GM18868 (cell line): ENCODE measurements around the gene CCDC3.
"Not testable (repeated sequence)": the region's sequence is repeated elsewhere in the genome, so short reads cannot be mapped to it uniquely, and the experiment has no call there.

ENCODE experiments used
- ATAC-seq: cut with Tn5 transposase; IDR thresholded peaks from one replicate; pipeline ENCODE4 v1.9.1; 2021; ENCODE audit warnings: mild to moderate bottlenecking, moderate library complexity; ENCODE audit not compliant: unreplicated experiment

CCDC3 gene

GRCh38 chr10:13001887-13002212, 337 bp upstream of the CCDC3 start:
- no peak for ATAC-seq

- no peak for ATAC-seq
Observed at GRCh38 chr10:13000431-13000830, 1.1 kb downstream of the CCDC3 start.

- ATAC-seq = no peak
Observed at GRCh38 chr10:12999849-13000248, 1.7 kb downstream of the CCDC3 start.

DNA sequence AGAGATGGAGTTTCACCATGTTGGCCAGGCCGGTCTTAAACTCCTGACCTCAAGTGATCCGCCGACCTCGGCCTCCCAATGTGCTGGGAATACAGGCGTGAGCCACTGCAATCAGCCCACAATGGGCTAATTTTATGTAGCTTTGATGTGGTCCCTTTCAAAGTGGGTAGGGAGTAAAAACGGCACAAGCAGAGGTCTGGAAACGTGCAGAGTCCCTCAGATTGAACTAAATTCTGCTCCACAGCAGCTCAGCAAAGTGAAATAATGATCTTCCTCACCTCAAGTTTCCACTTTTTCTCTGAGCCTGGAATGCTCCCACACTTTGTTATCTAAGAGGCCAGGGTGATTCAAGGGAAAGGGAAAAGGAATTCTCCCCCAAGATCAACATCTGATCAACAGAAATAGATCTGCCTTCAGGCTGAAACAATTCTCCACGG, 6.1 kb downstream of the CCDC3 start:
- no peak for ATAC-seq

- ATAC-seq = no peak
Observed at GRCh38 chr10:12993595-12993994, 7.9 kb downstream of the CCDC3 start.

- no peak for ATAC-seq
Observed at GRCh38 chr10:12985347-12985746, 16.2 kb downstream of the CCDC3 start.

- no peak for ATAC-seq
Observed at GRCh38 chr10:12984165-12984747, 17.3 kb downstream of the CCDC3 start.

DNA sequence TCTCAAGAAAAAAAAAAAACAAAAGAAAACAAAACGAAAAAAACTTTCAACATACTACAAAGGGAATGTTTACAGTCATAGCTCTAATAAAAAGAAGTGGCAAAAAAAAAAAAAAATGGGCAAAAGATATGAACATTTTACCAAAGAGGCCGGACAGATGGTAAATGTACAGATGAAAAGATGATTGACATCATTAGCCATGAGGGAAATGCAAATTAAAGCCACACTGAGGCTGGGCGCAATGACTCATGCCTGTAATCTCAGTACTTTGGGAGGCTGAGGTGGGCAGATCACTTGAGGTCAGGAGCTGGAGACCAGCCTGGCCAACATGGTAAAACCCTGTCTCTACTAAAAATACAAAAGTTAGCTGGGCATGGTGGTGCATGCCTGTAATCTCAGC, 17.9 kb downstream of the CCDC3 start:
- ATAC-seq = not testable (repeated sequence)

GRCh38 chr10:12981570-12981969, 19.9 kb downstream of the CCDC3 start:
- no peak for ATAC-seq

DNA sequence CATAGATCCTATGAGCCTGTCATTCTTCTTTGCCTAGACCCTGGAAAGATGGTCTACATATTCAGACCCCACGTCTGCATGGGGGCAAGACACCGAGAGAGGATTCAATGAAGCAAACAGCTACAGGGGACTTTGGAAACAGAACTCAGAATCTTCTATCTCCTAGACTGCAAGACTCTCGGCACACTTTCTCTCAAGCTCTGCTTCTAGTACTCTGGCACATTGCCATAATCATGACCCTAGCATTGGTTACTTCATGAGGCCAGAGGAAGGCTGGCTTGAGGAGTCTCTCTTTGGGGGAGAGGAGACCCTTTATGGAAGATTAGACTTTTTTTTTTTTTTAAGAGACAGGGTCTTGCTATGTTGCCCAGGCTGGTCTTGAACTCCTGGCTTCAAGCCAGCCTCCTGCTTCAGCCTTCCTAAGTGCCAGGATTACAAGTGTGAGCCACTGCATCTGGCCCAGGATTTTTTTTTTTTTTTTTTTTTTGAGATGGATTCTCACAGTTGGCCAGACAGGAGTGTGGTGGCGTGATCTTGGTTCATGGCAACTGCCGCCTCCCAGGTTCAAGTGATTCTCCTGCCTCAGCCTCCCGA, 20.7 kb downstream of the CCDC3 start:
- ATAC-seq = no peak

GRCh38 chr10:12980102-12980661, 21.3 kb downstream of the CCDC3 start:
- no peak for ATAC-seq

DNA sequence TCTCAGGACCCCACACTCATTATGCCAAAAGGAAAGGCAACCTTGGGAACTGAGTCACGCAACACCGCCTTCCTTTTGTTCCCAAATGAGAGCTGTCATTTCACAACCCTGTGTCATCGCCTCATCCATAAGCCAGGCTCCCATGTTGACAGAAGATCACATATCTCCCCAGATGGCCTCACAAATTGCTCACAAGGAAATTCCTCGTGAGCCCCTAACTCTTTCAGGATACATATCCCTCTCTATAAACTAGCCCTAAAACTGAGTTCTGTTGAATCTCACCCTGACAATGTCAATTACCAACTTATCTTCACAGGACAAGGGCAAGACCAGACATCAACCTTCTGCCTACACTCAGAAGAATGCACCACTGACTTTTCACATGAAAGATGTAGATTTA, 22.6 kb downstream of the CCDC3 start:
- no peak for ATAC-seq

GRCh38 chr10:12975906-12976305, 25.6 kb downstream of the CCDC3 start:
- ATAC-seq = no peak

GRCh38 chr10:12975266-12975665, 26.2 kb downstream of the CCDC3 start:
- no peak for ATAC-seq

DNA sequence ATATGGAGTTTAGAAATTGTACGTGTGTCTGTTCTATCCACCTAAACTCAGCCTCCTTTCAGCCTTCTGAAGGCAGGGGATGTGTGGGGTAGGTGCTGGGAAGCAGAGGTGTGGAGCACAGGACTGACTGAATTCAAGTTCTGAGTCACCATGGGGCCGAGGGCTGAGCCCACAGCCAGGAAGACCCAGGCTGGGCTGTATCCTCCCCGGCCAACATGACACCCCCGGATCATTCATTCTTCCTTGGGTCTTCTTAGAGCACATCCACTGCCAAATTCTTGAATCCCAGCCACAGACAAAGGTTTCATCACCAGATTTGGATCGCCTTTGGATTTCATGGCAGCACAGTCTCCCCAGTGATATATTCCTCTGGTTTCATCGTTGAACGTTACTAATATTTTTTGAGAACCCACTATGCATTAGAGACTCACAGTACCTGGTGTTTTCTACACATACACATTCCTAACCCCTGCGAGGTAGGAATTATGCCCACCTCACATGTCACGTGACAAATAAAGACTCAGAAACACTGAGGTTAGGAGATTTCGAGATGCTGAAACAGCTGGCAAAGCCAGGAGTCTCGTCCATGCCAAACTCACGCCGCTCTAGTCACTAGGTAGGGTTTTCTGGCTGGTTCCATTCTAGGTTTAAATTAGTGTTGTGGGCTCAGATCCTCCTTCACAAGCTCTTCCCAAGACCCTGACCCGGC, 26.9 kb downstream of the CCDC3 start:
- no peak for ATAC-seq

GRCh38 chr10:12974078-12974477, 27.4 kb downstream of the CCDC3 start:
- ATAC-seq = no peak

GRCh38 chr10:12973149-12973718, 28.3 kb downstream of the CCDC3 start:
- no peak for ATAC-seq

DNA sequence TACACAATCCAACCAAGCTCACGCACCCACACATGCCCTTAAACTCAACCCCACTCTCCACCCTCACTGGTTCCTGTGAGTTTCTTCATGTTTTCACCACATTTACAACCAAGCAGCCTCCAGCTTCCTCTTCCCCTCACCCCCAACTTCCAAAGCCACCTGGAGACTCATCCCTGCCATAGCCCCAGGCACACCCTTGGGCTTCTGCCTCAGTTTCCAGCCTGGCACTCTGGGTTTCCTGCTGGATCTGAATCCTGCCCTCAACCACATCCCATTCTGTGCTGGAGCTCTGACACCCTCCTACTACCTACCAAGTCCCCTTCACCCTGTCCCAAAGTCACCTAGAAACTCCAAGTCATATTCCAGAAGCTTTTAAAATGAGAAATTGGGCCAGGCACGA, 29.4 kb downstream of the CCDC3 start:
- no peak for ATAC-seq

- no peak for ATAC-seq
Observed at GRCh38 chr10:12971001-12971788, 30.3 kb downstream of the CCDC3 start.

- ATAC-seq = no peak
Observed at GRCh38 chr10:12969951-12970350, 31.6 kb downstream of the CCDC3 start.

- ATAC-seq = no peak
Observed at GRCh38 chr10:12966067-12966466, 35.4 kb downstream of the CCDC3 start.
